Suprapubic skin (tissue), 4 donors: ENCODE measurements around the gene OPTN. TPM values are rescaled to one million over a fixed set of nuclear protein-coding genes. Genes with fewer than 3 reads are reported as not detected.
A peak's percentile ranks its signal among the peaks of the same experiment; 100 is the strongest.

Experiments used
- DNase-seq, 2 donors: peaks; one replicate each; pipeline ENCODE4 v3.0.0-alpha.2; 2019; ENCODE audit warnings: low spot score in 2 of 2
- H3K27ac ChIP-seq: fragments of 200-600 bp; sonication (generic); one replicate; pipeline ENCODE4 v1.5.1; 2019
- H3K27me3 ChIP-seq: fragments of 200-600 bp; sonication (generic); one replicate; pipeline ENCODE4 v1.5.1; 2019
- H3K36me3 ChIP-seq: fragments of 200-600 bp; sonication (generic); one replicate; pipeline ENCODE4 v1.5.1; 2019
- H3K4me1 ChIP-seq: fragments of 200-600 bp; sonication (generic); one replicate; pipeline ENCODE4 v1.5.1; 2019
- H3K4me3 ChIP-seq: fragments of 200-600 bp; sonication (generic); one replicate; pipeline ENCODE4 v1.5.1; 2019; ENCODE audit warnings: mild to moderate bottlenecking
- H3K9me3 ChIP-seq: fragments of 200-600 bp; sonication (generic); one replicate; pipeline ENCODE4 v1.5.1; 2019
- CTCF ChIP-seq, 2 donors: fragments of 200-600 bp in 1 of 2; fragments of 450-650 bp in 1 of 2; sonication (generic) in 1 of 2; IDR thresholded peaks; one replicate each; pipeline ENCODE4 v1.5.1; 2016 to 2019; ENCODE audit warnings: antibody characterized with exemption in 2 of 2, mild to moderate bottlenecking in 1 of 2, moderate library complexity in 1 of 2
- EP300 ChIP-seq: sonication (generic); formaldehyde crosslinking; IDR thresholded peaks from one replicate; pipeline ENCODE4 v1.6.1; 2017; ENCODE audit warnings: antibody characterized with exemption
- POLR2A ChIP-seq, 2 donors: fragments of 450-650 bp; IDR thresholded peaks; one replicate each; pipeline ENCODE4 v1.6.1; 2017; ENCODE audit warnings: antibody characterized with exemption in 2 of 2, mild to moderate bottlenecking in 2 of 2, moderate library complexity in 2 of 2
- POLR2AphosphoS5 ChIP-seq, 3 donors: sonication (generic); formaldehyde crosslinking; IDR thresholded peaks; one replicate each; pipeline ENCODE4 v1.6.1; 2017; ENCODE audit warnings: antibody characterized with exemption in 3 of 3
- WGBS: methylation state at CpG from one replicate; pipeline ENCODE4 v1.1.5; 2018; 5-methylcytosine and 5-hydroxymethylcytosine counted together
- total RNA-seq, 4 donors: library from RNA; depleted of rRNA; stranded (reverse); fragments of >200 nt; gene quantifications; one replicate each; pipeline ENCODE4 v1.1.0, GENCODE V29; 2016

The OPTN gene
- total RNA-seq, 4 donors from 2014 or later = 43.7 to 75.6 (median 62.5) TPM

- Histone ChIP-seq H3K27me3 (no peaks in the 10 kb centered on the region), H3K4me1 (peaks cover 41% of the 10 kb centered on the region), H3K36me3 (peaks cover 5% of the 10 kb centered on the region), H3K4me3 (peak overlapping the region; percentile 98), H3K9me3 (no peaks in the 10 kb centered on the region), H3K27ac (peak overlapping the region; percentile 98)
- DNase-seq = peak in 1 of 2 donors; percentile 75
- no peak for TF ChIP-seq CTCF (IDR thresholded peaks at IDR 0.05)
- no peak for TF ChIP-seq POLR2AphosphoS5 (IDR thresholded peaks at IDR 0.05)
- no peak for TF ChIP-seq POLR2A (IDR thresholded peaks at IDR 0.05)
- TF ChIP-seq EP300 = no peak
- WGBS = 3% methylated on average over 14 of the region's 35 CpGs
These were observed 659 bp downstream of the OPTN start for GRCh38 chr10:13100349-13101294.

GRCh38 chr10:13102002-13102794, 2.2 kb downstream of the OPTN start:
- DNase-seq = no peak
- H3K4me1 ChIP-seq = peaks cover 54% of the 10 kb centered on the region
- H3K27me3 ChIP-seq = no peaks in the 10 kb centered on the region
- peak overlapping the region; percentile 62 for H3K27ac ChIP-seq
- H3K4me3 ChIP-seq = peak overlapping the region; percentile 98
- H3K36me3 ChIP-seq = peaks cover 5% of the 10 kb centered on the region
- no peaks in the 10 kb centered on the region for H3K9me3 ChIP-seq
- TF ChIP-seq CTCF (IDR thresholded peaks at IDR 0.05) (no peak), EP300 (no peak), POLR2A (IDR thresholded peaks at IDR 0.05) (no peak), POLR2AphosphoS5 (IDR thresholded peaks at IDR 0.05) (no peak)
- whole genome bisulfite sequencing = 37% methylated on average over 13 of the region's 13 CpGs

GRCh38 chr10:13103554-13103953, 3.6 kb downstream of the OPTN start:
- Histone ChIP-seq H3K36me3 (peaks cover 6% of the 10 kb centered on the region), H3K4me3 (no peak overlapping the region), H3K9me3 (no peaks in the 10 kb centered on the region), H3K27ac (no peak overlapping the region), H3K27me3 (no peaks in the 10 kb centered on the region), H3K4me1 (peaks cover 54% of the 10 kb centered on the region)
- no peak for DNase-seq
- TF ChIP-seq CTCF (IDR thresholded peaks at IDR 0.05) (no peak), POLR2A (IDR thresholded peaks at IDR 0.05) (no peak), POLR2AphosphoS5 (IDR thresholded peaks at IDR 0.05) (no peak), EP300 (no peak)
- WGBS = 96% methylated on average over 2 of the region's 2 CpGs

- TF ChIP-seq POLR2A (IDR thresholded peaks at IDR 0.05) (no peak), POLR2AphosphoS5 (IDR thresholded peaks at IDR 0.05) (no peak), CTCF (IDR thresholded peaks at IDR 0.05) (no peak), EP300 (no peak)
- Histone ChIP-seq H3K4me1 (peaks cover 45% of the 10 kb centered on the region), H3K27ac (no peak overlapping the region), H3K9me3 (no peaks in the 10 kb centered on the region), H3K27me3 (no peaks in the 10 kb centered on the region), H3K36me3 (peaks cover 17% of the 10 kb centered on the region), H3K4me3 (no peak overlapping the region)
- DNase-seq = no peak
- 95% methylated on average over 14 of the region's 14 CpGs for WGBS
These were observed 4.7 kb downstream of the OPTN start for GRCh38 chr10:13104697-13105096.

GRCh38 chr10:13105184-13105583, 5.2 kb downstream of the OPTN start:
- Histone ChIP-seq H3K36me3 (peaks cover 21% of the 10 kb centered on the region), H3K4me1 (peaks cover 45% of the 10 kb centered on the region), H3K4me3 (no peak overlapping the region), H3K27me3 (no peaks in the 10 kb centered on the region), H3K9me3 (no peaks in the 10 kb centered on the region), H3K27ac (no peak overlapping the region)
- no peak for DNase-seq
- 61% methylated on average over 4 of the region's 4 CpGs for WGBS
- no peak for TF ChIP-seq EP300
- no peak for TF ChIP-seq CTCF (IDR thresholded peaks at IDR 0.05)
